ENCODE data around the gene RAP2A. TPM values are rescaled to one million over a fixed set of nuclear protein-coding genes. Genes with fewer than 3 reads are reported as not detected.

The RAP2A gene
- total RNA-seq, 4 donors from 2014 or later: 15.8 to 26.9 (median 18.2) TPM

GRCh38 chr13:97459215-97459777 lies 25.3 kb downstream of the RAP2A start:
- no peaks in the 10 kb centered on the region for H3K9me3 ChIP-seq
- H3K36me3 ChIP-seq: no peaks in the 10 kb centered on the region
- no peak overlapping the region for H3K27ac ChIP-seq
- no peak overlapping the region for H3K4me3 ChIP-seq (replicated peaks in 1 of 3)
- intact Hi-C loops (cut with DNase I): no loop called here
- no peak for DNase-seq
- TF ChIP-seq, protein P1, sequence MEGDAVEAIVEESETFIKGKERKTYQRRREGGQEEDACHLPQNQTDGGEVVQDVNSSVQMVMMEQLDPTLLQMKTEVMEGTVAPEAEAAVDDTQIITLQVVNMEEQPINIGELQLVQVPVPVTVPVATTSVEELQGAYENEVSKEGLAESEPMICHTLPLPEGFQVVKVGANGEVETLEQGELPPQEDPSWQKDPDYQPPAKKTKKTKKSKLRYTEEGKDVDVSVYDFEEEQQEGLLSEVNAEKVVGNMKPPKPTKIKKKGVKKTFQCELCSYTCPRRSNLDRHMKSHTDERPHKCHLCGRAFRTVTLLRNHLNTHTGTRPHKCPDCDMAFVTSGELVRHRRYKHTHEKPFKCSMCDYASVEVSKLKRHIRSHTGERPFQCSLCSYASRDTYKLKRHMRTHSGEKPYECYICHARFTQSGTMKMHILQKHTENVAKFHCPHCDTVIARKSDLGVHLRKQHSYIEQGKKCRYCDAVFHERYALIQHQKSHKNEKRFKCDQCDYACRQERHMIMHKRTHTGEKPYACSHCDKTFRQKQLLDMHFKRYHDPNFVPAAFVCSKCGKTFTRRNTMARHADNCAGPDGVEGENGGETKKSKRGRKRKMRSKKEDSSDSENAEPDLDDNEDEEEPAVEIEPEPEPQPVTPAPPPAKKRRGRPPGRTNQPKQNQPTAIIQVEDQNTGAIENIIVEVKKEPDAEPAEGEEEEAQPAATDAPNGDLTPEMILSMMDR (IDR thresholded peaks at IDR 0.05): no peak
- TF ChIP-seq POLR2A (IDR thresholded peaks at IDR 0.05): no peak
- 78 to 92% methylated on average over 4 of the region's 4 CpGs for WGBS, 2 donors
- no peaks in the 10 kb centered on the region for H3K27me3 ChIP-seq
- peaks cover 0 to 7% of the 10 kb centered on the region in 2 donors for H3K4me1 ChIP-seq

DNA sequence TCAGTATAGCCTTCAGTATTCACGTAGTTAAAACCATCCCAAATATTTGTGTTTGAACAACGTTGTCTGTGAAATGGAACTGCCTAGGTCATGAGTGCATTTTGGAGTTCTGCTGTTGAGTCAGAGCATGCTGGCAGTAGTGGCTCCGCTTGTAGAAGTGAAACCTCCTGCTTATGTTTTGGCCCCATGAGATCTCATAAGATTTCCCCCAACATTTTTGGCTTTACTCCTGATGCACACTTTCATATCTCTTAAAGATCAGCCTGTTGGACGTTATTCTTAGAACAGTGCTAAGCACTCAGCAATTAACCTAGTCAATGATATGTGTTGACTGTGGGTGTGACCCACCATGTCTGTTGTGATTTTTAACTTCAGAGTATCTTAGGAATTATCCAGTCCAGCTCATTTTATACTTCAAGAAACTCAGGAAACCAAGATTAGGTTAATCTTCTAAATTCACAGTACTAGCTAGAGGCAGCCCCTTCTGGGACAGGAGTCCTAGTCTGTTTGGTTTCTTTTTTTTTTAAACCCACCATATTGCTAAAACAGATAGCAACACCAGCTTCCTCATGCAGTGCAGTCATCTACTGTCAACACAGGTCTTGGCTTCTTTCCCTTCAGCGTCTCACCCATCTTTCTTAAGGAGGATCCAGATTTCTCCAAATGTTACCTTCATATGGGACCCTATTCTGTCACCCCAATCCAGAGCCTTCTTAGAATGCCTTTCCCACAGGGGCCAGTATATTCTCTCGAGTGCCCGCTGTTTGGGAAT lies 26.2 kb downstream of the RAP2A start:
- Histone ChIP-seq H3K27me3 (no peaks in the 10 kb centered on the region), H3K9me3 (no peaks in the 10 kb centered on the region), H3K27ac (no peak overlapping the region), H3K4me3 (replicated peaks in 1 of 3) (no peak overlapping the region), H3K4me1 (peaks cover 5 to 12% of the 10 kb centered on the region in 2 donors), H3K36me3 (no peaks in the 10 kb centered on the region)
- TF ChIP-seq, protein P1 (IDR thresholded peaks at IDR 0.05): no peak
- TF ChIP-seq POLR2A (IDR thresholded peaks at IDR 0.05): no peak
- DNase-seq: no peak
- 76 to 79% methylated on average over 7 of the region's 7 CpGs for WGBS, 2 donors
- intact Hi-C loops (cut with DNase I): no loop called here

- intact Hi-C loops (cut with DNase I): no loop called here
- Histone ChIP-seq H3K36me3 (no peaks in the 10 kb centered on the region), H3K9me3 (no peaks in the 10 kb centered on the region), H3K4me3 (replicated peaks in 1 of 3) (no peak overlapping the region), H3K27ac (no peak overlapping the region), H3K4me1 (peaks cover 9 to 17% of the 10 kb centered on the region in 2 donors), H3K27me3 (no peaks in the 10 kb centered on the region)
- no peak for DNase-seq
- no peak for TF ChIP-seq POLR2A (IDR thresholded peaks at IDR 0.05)
- TF ChIP-seq, protein P1 (IDR thresholded peaks at IDR 0.05): no peak
- WGBS, 2 donors: 87 to 91% methylated on average over 2 of the region's 2 CpGs
Measured at GRCh38 chr13:97460853-97461252, 26.9 kb downstream of the RAP2A start.

DNA sequence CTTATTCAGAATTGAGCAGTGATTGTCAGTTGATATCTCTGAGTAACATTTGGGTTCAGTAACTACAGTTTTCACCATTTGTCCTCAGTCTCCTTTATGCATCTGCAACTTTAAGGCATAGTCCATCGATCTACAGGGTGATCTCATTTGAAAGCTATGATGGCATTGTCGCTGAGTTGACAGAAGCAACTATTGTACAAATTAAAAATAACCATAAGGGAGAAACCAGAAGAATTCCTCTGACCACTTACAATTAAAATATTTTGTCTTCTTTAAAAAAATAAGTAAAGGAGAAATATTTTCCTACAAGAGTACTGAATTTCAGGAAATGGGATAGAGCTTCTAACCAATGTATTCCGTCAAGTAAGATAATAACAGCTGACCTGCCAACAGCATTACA lies 30.6 kb downstream of the RAP2A start:
- TF ChIP-seq POLR2A (IDR thresholded peaks at IDR 0.05): no peak
- TF ChIP-seq, protein P1 (IDR thresholded peaks at IDR 0.05): no peak

GRCh38 chr13:97466722-97467121 lies 32.8 kb downstream of the RAP2A start:
- intact Hi-C loops (cut with DNase I): no loop called here
- no peak for TF ChIP-seq POLR2A (IDR thresholded peaks at IDR 0.05)
- TF ChIP-seq, protein P1 (IDR thresholded peaks at IDR 0.05): no peak

More for the DNA sequence above, 30.6 kb downstream of the RAP2A start:
- Histone ChIP-seq H3K27me3 (no peaks in the 10 kb centered on the region), H3K27ac (no peak overlapping the region), H3K9me3 (no peaks in the 10 kb centered on the region), H3K4me1 (peaks cover 9 to 19% of the 10 kb centered on the region in 2 donors), H3K4me3 (replicated peaks in 1 of 3) (no peak overlapping the region), H3K36me3 (no peaks in the 10 kb centered on the region)
- no peak for DNase-seq
- intact Hi-C loops (cut with DNase I): no loop called here
- 72 to 85% methylated on average over 3 of the region's 3 CpGs for WGBS, 2 donors

More at GRCh38 chr13:97466722-97467121, 32.8 kb downstream of the RAP2A start:
- Histone ChIP-seq H3K27me3 (no peaks in the 10 kb centered on the region), H3K27ac (no peak overlapping the region), H3K4me3 (replicated peaks in 1 of 3) (no peak overlapping the region), H3K36me3 (no peaks in the 10 kb centered on the region), H3K9me3 (no peaks in the 10 kb centered on the region), H3K4me1 (peaks cover 9 to 12% of the 10 kb centered on the region in 2 donors)
- WGBS, 2 donors: 93 to 96% methylated on average over 3 of the region's 3 CpGs
- DNase-seq: no peak
